HEK293 (cell line): ENCODE measurements around the gene MBD4.

Source experiments
- GLI2 ChIP-seq: fragments of 450-650 bp; formaldehyde crosslinking; IDR thresholded peaks from 2 replicates; pipeline ENCODE4; 2017; ENCODE audit warnings: missing biosample characterization, missing genetic modification characterization, low read depth, borderline replicate concordance
- HOXA7 ChIP-seq: sonication (generic); formaldehyde crosslinking; IDR thresholded peaks from 2 replicates; pipeline ENCODE4 v1.8.1; 2022; ENCODE audit warnings: missing genetic modification reagents, borderline replicate concordance
- IKZF3 ChIP-seq: fragments of 450-650 bp; IDR thresholded peaks from 2 replicates; pipeline ENCODE4 v1.5.0; 2018; ENCODE audit warnings: missing biosample characterization, mild to moderate bottlenecking, missing genetic modification characterization, moderate library complexity
- ZEB2 ChIP-seq: fragments of 450-650 bp; formaldehyde crosslinking; IDR thresholded peaks from 2 replicates; pipeline ENCODE4 v1.5.1; 2016; ENCODE audit warnings: missing biosample characterization, missing genetic modification characterization
- ZNF558 ChIP-seq: fragments of 450-650 bp; formaldehyde crosslinking; IDR thresholded peaks from 2 replicates; pipeline ENCODE4 v1.5.1; 2016; ENCODE audit warnings: missing biosample characterization, missing genetic modification characterization
- TF ChIP-seq, protein P1 (sequence below): fragments of 450-650 bp; formaldehyde crosslinking; IDR thresholded peaks from 2 replicates; pipeline ENCODE4 v1.5.1; 2016; ENCODE audit warnings: missing biosample characterization, missing genetic modification characterization
- TF ChIP-seq, protein P2 (sequence below): fragments of 450-650 bp; IDR thresholded peaks from 2 replicates; pipeline ENCODE4 v1.5.1; 2018; ENCODE audit warnings: missing biosample characterization, missing genetic modification characterization

- no peak for TF ChIP-seq ZNF558
- TF ChIP-seq, protein P1, sequence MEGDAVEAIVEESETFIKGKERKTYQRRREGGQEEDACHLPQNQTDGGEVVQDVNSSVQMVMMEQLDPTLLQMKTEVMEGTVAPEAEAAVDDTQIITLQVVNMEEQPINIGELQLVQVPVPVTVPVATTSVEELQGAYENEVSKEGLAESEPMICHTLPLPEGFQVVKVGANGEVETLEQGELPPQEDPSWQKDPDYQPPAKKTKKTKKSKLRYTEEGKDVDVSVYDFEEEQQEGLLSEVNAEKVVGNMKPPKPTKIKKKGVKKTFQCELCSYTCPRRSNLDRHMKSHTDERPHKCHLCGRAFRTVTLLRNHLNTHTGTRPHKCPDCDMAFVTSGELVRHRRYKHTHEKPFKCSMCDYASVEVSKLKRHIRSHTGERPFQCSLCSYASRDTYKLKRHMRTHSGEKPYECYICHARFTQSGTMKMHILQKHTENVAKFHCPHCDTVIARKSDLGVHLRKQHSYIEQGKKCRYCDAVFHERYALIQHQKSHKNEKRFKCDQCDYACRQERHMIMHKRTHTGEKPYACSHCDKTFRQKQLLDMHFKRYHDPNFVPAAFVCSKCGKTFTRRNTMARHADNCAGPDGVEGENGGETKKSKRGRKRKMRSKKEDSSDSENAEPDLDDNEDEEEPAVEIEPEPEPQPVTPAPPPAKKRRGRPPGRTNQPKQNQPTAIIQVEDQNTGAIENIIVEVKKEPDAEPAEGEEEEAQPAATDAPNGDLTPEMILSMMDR (tag by site-specific recombination) = no peak
- TF ChIP-seq, protein P2, sequence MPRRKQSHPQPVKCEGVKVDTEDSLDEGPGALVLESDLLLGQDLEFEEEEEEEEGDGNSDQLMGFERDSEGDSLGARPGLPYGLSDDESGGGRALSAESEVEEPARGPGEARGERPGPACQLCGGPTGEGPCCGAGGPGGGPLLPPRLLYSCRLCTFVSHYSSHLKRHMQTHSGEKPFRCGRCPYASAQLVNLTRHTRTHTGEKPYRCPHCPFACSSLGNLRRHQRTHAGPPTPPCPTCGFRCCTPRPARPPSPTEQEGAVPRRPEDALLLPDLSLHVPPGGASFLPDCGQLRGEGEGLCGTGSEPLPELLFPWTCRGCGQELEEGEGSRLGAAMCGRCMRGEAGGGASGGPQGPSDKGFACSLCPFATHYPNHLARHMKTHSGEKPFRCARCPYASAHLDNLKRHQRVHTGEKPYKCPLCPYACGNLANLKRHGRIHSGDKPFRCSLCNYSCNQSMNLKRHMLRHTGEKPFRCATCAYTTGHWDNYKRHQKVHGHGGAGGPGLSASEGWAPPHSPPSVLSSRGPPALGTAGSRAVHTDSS (tag by site-specific recombination) = no peak
- TF ChIP-seq GLI2 (tag by site-specific recombination) = no peak
- no peak for TF ChIP-seq HOXA7 (CRISPR knock-in tag)
- TF ChIP-seq IKZF3 (tag by site-specific recombination) = no peak
- no peak for TF ChIP-seq ZEB2
Observed at GRCh38 chr3:129434140-129434539, 5.6 kb downstream of the MBD4 start.
